ENCODE results near the gene HOXC5. TPM values are rescaled to one million over a fixed set of nuclear protein-coding genes. Genes with fewer than 3 reads are reported as not detected.
"Not testable (repeated sequence)": the region's sequence is repeated elsewhere in the genome, so short reads cannot be mapped to it uniquely, and the experiment has no call there.

HOXC5 gene
- polyA plus RNA-seq, 5 donors: 0.16 to 0.40 (median 0.22) TPM; not detected in 1

DNA sequence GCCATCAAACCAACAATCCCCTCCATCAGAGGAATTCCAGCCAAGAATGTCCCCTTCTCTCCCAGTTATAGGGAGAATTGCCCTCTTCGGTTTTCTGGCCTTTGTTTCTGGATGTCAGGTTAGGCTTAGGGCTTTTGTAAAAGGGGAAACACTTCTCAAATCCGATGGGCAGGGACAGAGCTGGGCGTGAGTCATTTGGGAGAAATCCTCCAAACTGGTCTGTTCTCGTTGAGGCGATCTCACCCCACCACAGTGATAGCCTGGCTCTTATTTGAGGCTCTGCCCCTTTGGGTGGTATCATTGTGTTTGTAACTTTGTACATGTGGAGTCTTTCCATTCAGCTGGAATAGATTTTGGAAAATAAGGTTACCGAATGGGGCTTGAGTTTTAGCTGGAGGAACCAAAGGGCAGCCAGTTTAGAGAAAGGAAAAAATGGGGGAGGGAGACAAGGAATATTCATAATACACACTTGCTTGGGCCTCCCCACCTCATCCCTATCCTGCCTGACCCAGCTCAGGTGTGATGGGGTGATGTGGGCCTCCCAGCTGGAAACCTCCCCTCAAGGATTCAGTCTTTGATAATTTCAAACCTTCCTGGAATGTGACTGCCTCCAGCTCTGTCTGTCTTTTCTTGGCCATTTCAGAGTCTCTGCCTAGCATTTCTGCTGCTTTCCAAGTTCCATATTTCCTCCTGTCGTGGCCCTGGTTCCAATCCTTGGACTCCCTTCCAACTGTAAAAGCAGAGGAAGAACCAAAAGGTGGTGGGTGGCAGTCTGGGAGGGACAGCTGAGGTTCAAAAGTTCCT, 28.3 kb downstream of the HOXC5 start:
- no peak for DNase-seq

DNA sequence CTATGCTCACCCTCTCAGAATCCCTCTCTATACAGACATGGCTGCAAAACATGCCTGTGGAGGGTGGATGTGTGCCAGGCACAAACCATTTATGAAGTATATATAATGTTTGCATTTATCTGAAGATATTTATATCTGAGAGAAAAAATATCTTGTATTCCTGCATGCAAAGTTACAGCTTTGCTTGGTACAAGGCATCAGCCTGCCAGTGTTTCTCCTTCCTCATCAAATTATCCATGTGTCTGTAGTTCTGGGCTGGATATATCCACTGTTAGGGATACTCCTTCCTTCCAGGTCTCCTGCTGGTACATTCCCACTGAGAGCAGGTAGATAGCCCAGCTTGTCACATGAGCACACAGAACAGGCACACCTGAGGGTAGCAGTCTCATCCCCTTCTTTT, 32.8 kb downstream of the HOXC5 start:
- no peak for DNase-seq

DNA sequence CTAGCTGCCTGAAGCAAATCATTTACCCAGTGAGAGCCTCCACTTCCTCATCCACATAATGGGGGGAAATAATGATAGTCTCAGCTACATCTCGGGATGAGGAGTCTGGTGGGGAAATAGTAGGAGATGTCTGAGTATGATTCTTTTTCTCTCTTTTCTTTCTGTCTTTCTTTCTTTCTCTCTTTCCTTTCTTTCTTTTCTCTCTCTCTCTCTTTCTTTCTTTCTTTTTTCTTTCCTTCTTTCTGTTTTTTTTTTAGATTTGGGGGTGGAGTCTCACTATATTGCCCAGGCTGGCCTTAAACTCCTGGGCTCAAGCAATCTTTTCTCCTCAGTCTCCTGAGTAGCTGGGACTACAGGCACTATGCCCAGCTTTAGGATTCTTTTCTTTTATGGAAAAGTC, 33.6 kb downstream of the HOXC5 start:
- DNase-seq: no peak

DNA sequence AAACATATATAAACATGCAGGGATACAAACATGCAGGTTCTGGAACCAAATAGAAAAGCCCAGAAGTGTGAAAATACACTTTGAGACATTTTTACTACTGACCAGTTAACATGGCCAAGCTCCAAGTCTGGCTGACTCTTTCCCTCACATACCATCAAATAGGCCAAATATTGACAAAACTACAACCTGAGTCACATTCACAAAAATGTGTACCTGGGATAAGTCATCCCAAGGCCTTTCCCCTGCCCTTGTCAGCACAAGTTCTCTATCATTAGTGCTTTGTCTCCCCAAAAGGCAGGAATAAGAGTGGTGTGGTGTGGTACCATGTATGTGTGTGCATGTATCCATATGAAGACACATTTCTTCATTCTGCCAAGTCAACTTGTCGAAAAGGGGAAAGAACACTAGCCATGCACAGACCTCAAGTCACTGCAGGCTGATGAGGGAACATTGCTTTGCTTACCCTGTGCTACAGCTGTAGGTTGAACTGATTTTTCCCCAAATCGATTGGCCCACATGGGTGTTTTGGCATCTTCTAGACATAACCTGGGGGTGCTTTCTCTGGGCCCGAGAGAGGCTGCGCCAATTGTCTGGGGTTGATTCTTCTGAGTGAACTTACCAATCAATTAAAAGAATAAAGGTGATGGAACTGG, 35.7 kb downstream of the HOXC5 start:
- DNase-seq: no peak

DNA sequence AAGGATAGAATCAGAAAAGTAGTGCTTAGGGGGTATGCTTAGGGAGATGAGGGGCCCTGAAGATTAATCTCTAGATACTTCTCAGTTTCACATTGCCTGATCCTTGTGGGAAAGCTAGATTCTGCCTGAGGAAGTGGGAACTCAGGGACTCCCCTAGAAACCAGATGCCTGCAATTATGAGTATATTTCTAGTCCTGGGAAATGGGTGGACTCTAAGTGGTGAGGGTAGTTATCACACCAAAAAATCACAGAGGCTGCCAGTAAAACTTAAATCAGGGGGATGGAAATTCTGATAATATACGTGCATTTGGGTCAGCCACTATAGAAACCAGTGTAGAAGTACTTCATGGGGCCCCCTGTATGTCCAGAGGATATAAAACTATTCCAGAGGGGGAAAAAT, 39.1 kb downstream of the HOXC5 start:
- no peak for DNase-seq

DNA sequence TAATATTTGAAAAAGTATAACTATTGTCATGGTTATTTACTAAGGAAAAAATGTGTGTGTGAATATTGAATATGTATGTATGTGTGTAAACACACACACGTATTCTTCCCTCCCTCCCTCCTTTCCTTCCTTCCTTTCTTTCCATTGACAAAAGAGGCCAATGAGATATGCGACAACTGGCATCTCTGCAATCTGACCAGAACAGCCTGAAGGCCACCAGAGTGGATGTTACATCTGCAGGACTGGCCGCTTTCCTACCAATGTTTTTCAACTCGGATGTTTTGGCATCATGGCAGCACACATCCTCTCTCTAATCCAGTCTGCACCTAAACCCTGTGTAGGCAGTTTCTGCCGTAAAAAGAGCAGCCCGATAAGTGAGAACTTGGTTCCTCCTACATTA, 41.5 kb downstream of the HOXC5 start:
- DNase-seq: no peak

DNA sequence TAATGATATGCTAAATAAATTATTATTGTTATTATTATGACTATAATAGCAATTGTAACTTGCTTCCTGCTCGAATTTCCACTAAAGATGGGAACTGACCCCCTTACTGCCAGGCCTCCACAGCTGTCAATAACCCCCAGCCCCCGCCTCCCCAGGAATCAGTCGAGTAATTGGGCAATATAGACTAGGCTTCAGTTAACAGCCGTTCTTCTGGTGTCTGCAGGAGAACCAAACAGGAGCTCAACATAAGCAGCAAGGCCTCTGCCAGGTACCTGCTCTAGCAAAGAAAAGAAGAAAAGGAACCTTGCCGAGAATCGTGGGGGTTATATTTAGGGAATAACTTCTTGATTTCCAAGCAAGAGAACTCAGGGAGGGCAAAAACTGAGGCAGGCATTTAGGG, 42.6 kb downstream of the HOXC5 start:
- no peak for DNase-seq

DNA sequence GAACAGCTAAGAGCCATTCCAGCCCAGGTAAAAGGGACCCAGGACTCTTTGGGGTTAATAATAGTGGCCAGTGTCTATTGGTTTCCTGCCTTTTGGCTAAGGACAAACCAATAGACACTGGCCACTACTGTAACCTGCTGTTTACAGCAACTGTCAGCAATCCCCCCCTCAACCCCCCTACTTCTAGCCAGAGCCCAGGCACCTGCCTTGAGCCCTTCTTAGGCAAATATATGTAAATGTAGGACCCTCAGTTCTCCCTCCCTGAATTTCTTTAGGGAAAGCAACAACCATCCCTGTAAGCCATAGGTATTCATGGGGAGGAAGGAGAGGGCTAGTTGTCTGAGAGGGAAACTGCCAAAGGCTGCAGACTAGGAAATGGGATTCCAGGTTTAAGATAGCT, 43.1 kb downstream of the HOXC5 start:
- DNase-seq: no peak

DNA sequence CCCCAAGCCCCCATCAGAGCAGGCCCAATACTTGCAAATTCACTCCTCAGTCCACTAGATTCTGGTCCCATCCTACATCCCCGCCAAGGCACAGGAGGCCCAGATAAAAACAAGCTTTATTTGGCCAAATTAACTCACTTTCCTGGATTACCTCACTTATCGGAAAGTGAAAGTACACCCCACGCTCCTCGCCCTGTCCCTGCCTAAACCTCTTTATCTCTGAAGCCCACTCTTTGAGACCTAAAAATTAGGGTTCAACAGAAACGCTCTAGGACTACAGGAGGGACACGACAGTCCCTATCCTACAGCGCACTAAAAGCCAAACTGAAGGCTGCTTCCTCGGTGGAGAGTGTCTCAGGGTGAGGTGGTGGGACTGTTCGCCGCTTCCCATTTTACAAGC, 45.0 kb downstream of the HOXC5 start:
- DNase-seq: not testable (repeated sequence)

DNA sequence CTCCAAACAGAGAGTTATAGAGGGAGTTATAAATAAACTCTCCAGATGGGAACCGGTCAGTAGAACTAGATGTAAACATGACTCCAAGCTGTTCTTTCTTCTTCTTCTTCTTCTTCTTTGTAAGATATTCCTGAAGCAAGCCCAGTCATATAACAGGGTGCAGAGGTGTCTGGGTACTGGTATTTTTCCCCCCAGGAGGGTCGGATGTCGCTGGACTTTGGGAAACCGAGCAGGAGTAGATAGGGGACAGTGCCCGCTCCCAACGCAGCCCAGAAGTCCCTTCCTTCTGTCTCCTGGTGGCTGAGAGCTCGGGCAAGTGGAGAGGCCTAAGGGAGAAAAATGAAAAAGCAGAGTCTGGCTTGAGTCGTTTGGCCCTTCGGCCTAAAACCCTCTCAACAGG, 46.3 kb downstream of the HOXC5 start:
- not testable (repeated sequence) for DNase-seq

DNA sequence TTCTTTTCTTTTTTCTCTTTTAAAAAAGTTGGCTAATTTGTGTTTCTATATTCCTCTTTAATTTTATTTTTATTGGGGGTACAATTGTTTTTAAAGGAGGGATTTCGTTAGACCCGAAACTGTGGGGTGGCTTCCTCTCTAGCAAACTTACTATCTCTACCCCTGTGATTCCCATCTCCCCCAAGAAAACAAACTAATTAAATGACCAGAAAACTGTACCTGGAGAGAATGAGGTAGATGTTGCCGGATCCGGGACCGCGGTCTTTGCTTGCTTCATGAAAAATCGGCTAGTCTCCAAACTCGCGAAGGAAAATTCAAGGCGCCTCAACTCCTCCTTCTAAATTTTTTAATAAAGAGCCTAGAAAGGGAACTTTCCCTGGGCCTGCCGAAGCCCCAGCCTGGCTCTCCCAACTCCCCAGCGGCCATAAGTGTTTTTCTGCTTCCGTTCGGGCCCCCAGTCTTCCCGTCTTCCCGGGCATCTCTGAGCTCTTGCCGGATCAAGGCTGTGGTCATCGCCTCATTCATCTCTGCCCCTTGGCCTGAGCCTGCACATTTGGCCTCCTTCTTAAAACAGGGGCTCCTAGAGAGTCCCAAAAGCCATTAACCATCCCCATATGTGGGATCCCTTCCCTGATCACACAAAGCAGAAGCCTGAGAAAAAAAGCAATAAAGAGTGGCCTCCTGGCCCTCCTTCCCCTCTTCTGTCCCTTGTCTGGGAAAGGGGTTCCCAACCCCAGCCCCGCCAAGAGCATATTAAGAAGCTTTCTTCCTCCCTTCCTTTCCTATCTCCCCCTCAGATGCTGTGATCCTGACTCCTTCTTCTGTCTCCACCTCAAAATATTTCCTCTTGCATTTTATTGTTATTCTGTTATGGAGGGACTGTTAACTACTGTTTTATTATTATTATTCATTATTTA, 47.4 kb downstream of the HOXC5 start:
- DNase-seq: not testable (repeated sequence)

DNA sequence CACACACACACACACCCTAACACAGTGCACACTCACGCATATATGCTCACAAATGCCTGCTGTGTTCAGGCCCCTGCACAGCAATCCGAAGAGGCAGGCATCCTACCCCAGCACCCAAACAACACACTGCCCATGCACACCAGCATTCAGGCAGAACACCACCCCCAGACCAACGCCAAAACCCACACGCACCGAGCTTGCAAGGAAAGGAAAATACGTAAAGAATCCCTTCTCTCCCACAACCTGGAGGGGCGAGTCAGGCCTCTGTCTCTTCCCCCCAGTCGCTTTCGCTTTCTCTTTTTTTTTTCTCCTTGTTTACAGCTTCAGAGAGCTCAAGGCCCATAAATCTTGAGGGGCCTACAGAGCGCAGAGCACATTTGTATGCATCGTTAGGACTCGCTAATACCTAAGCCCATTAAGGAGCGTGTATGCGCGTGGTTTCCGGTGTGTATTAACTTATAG, 48.2 kb downstream of the HOXC5 start:
- DNase-seq: not testable (repeated sequence)

DNA sequence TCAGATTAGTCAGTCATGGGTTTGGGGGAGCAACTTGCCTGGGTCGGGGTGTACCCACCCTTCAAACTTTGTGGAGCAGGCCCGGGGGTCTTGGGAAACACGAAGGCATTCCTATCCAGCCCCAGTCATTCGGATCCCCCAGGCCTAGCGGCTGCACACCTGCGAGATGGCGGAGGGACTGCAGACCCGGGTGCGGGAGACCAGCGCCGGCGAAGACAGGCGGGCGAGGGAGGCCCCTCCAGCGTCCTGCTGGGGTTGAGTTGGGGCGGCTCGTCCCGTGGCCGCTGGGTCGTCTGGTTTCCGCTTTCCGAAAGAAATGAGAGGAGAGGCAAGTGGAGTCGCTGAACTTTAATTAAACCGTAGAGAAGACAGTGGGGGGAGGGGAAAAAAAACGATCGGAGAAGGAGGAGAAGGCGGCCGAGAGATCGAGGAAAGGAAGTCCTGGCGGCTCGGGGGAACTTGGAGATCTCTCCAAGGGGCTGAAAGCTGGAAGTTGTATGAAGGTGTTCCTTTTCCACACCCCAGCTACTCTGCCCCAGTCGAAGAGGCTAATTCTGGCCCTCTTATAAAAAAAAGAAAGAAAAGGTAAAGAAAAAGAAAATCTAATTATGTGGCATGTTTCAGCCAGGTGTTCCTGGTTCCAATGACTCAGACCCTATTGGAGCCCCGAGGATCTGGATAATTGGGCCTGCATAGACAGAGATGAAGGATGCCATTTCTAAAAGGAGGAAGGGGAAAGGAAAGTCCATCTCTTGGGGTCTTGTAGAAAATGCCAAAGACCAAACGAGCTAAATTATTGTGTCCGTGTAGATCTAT, 48.9 kb downstream of the HOXC5 start:
- not testable (repeated sequence) for DNase-seq

DNA sequence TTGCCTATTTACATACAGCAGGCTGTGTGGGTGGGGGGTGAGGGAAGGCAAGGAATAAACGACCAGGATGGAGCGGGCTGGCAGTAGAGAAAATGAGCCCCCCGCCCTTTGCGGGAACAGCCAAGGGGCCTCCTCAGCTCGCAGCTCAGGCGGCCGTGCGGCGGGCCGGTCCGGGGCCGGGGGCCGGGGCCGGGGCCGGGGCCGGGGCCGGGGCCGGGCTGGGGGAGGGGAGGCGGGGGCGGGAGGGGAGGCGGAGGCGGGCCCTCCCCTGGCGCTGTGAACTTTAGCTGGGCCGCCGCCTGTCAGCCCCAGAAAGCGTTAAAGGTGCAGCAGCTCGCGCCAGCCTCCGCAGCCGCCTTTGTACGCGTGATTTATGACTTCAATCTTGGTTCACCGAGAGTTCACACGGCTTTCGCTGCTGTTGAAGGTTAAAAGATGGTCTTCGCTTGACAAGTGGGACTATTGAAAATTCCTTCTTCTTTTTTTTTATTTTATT, 49.6 kb downstream of the HOXC5 start:
- DNase-seq: no peak

Other genes starting within 250 kb of the HOXC5 start
- gene HOXC13, start 94.2 kb upstream of the HOXC5 start, polyA plus RNA-seq (ENCODE audit: insufficient read depth in 1 of 5, insufficient read length in 5 of 5, low replicate concordance in 1 of 5): not detected
- gene HOXC12, start 78.1 kb upstream of the HOXC5 start, polyA plus RNA-seq (ENCODE audit: insufficient read depth in 1 of 5, insufficient read length in 5 of 5, low replicate concordance in 1 of 5): not detected
- gene HOXC11, start 59.9 kb upstream of the HOXC5 start, polyA plus RNA-seq (ENCODE audit: insufficient read depth in 1 of 5, insufficient read length in 5 of 5, low replicate concordance in 1 of 5): under 1 TPM in 1 of 5 donors, not detected in 4; 0.40 TPM
- under 1 TPM in 1 of 5 donors, not detected in 4; 0.13 TPM for gene HOTAIR, start 58.1 kb upstream of the HOXC5 start, polyA plus RNA-seq (ENCODE audit: insufficient read depth in 1 of 5, insufficient read length in 5 of 5, low replicate concordance in 1 of 5)
- gene HOXC10, start 47.9 kb upstream of the HOXC5 start, polyA plus RNA-seq (ENCODE audit: insufficient read depth in 1 of 5, insufficient read length in 5 of 5, low replicate concordance in 1 of 5): 1 to 10 TPM in 2 of 5 donors, not detected in 3; 1.2 to 2.6 TPM
- gene HOXC9, start 32.9 kb upstream of the HOXC5 start, polyA plus RNA-seq (ENCODE audit: insufficient read depth in 1 of 5, insufficient read length in 5 of 5, low replicate concordance in 1 of 5): 1 to 10 TPM in 2 of 5 donors, under 1 TPM in 3; 0.20 to 2.1 (median 0.34) TPM
- gene HOXC8, start 24.1 kb upstream of the HOXC5 start, polyA plus RNA-seq (ENCODE audit: insufficient read depth in 1 of 5, insufficient read length in 5 of 5, low replicate concordance in 1 of 5): under 1 TPM; 0.09 to 0.70 (median 0.12) TPM
- 1 to 10 TPM; 1.2 to 5.7 (median 2.4) TPM for gene HOXC6, start 4.6 kb upstream of the HOXC5 start, polyA plus RNA-seq (ENCODE audit: insufficient read depth in 1 of 5, insufficient read length in 5 of 5, low replicate concordance in 1 of 5)
- 1 to 10 TPM; 3.1 to 5.6 (median 3.4) TPM for gene HOXC4, start 20.8 kb downstream of the HOXC5 start, polyA plus RNA-seq (ENCODE audit: insufficient read depth in 1 of 5, insufficient read length in 5 of 5, low replicate concordance in 1 of 5)
- gene SMUG1, start 155.9 kb downstream of the HOXC5 start, polyA plus RNA-seq (ENCODE audit: insufficient read depth in 1 of 5, insufficient read length in 5 of 5, low replicate concordance in 1 of 5): 10 to 100 TPM; 29.1 to 32.4 (median 30.8) TPM
- 100 to 1,000 TPM in 4 of 5 donors, 10 to 100 TPM in 1; 78.1 to 132 (median 110) TPM for gene CBX5, start 247.1 kb downstream of the HOXC5 start, polyA plus RNA-seq (ENCODE audit: insufficient read depth in 1 of 5, insufficient read length in 5 of 5, low replicate concordance in 1 of 5)
- gene HNRNPA1, start 247.7 kb downstream of the HOXC5 start, polyA plus RNA-seq (ENCODE audit: insufficient read depth in 1 of 5, insufficient read length in 5 of 5, low replicate concordance in 1 of 5): 1,000 to 10,000 TPM; 3,197 to 4,469 (median 3,770) TPM